ENCODE results near the gene SNX21. TPM values are rescaled to one million over a fixed set of nuclear protein-coding genes. Genes with fewer than 3 reads are reported as not detected.

The SNX21 gene
- total RNA-seq, 4 donors from 2014 or later: 36.7 to 222 (median 63.0) TPM

GRCh38 chr20:45874576-45874975 lies 41.0 kb downstream of the SNX21 start:
- in situ Hi-C loops (cut with MboI; ENCODE audit: low pct_ligation_motif_present in 1 of 4, low pct_unique_long_range_greater_than_20kb in 1 of 4, low sequenced_read_pairs in 3 of 4): no loop called here
- intact Hi-C loops (cut with DNase I; ENCODE audit: low total_unique reads): no loop called here

GRCh38 chr20:45878076-45878761 lies 44.6 kb downstream of the SNX21 start:
- H3K4me1 ChIP-seq: peaks cover 8 to 19% (median 12%) of the 10 kb centered on the region in 4 donors
- DNase-seq: no peak
- intact Hi-C loops (cut with DNase I; ENCODE audit: low total_unique reads) (no loop called here), in situ Hi-C loops (cut with MboI; ENCODE audit: low pct_ligation_motif_present in 1 of 4, low pct_unique_long_range_greater_than_20kb in 1 of 4, low sequenced_read_pairs in 3 of 4) (no loop called here)
- WGBS, 2 donors (ENCODE audit: low coverage in 1 of 2): 90% methylated on average over 13 of the region's 13 CpGs; no CpG with 5 or more reads in 1 of the 2 donors
- TF ChIP-seq EP300 (IDR thresholded peaks at IDR 0.05; ENCODE audit: low read depth): no peak
- TF ChIP-seq POLR2A (IDR thresholded peaks at IDR 0.05): no peak
- TF ChIP-seq CTCF (IDR thresholded peaks at IDR 0.05): no peak
- TF ChIP-seq POLR2AphosphoS5 (IDR thresholded peaks at IDR 0.05): no peak
- peaks cover 0 to 12% (median 4%) of the 10 kb centered on the region in 4 donors for H3K36me3 ChIP-seq
- no peaks in the 10 kb centered on the region for H3K9me3 ChIP-seq
- H3K4me3 ChIP-seq: no peak overlapping the region
- H3K27ac ChIP-seq: no peak overlapping the region
- H3K27me3 ChIP-seq: no peaks in the 10 kb centered on the region

More at GRCh38 chr20:45874576-45874975, 41.0 kb downstream of the SNX21 start:
- Histone ChIP-seq H3K9me3 (no peaks in the 10 kb centered on the region), H3K27ac (no peak overlapping the region), H3K36me3 (peaks cover 0 to 12% (median 2%) of the 10 kb centered on the region in 4 donors), H3K4me1 (no peaks in the 10 kb centered on the region), H3K27me3 (no peaks in the 10 kb centered on the region), H3K4me3 (no peak overlapping the region)
- DNase-seq: no peak
- 86 to 91% methylated on average over 4 of the region's 4 CpGs for WGBS, 2 donors (ENCODE audit: low coverage in 1 of 2)
- no peak for TF ChIP-seq POLR2AphosphoS5 (IDR thresholded peaks at IDR 0.05)
- no peak for TF ChIP-seq POLR2A (IDR thresholded peaks at IDR 0.05)
- no peak for TF ChIP-seq EP300 (IDR thresholded peaks at IDR 0.05; ENCODE audit: low read depth)
- no peak for TF ChIP-seq CTCF (IDR thresholded peaks at IDR 0.05)

GRCh38 chr20:45880988-45881788 lies 47.6 kb downstream of the SNX21 start, which contains the start of gene ZSWIM1:
TSS of gene ZSWIM1 (plus strand) at chr20:45881227. CDS start at chr20:45882593, 1,366 bp downstream.
- Histone ChIP-seq H3K9me3 (no peaks in the 10 kb centered on the region), H3K27me3 (no peaks in the 10 kb centered on the region), H3K4me3 (peak within 1 kb of the TSS; percentile 50 to 70 (median 56)), H3K4me1 (peaks cover 10 to 26% (median 14%) of the 10 kb centered on the region in 4 donors), H3K36me3 (peaks cover 0 to 12% (median 8%) of the 10 kb centered on the region in 4 donors), H3K27ac (peak within 1 kb of the TSS; percentile 88 to 89 (median 88))
- intact Hi-C loops (cut with DNase I; ENCODE audit: low total_unique reads): no loop called here
- 1% methylated on average over 13 to 23 of the region's 23 CpGs for WGBS, 2 donors (ENCODE audit: low coverage in 1 of 2)
- DNase-seq: peak; percentile 100
- in situ Hi-C loops (cut with MboI; ENCODE audit: low pct_ligation_motif_present in 1 of 4, low pct_unique_long_range_greater_than_20kb in 1 of 4, low sequenced_read_pairs in 3 of 4): no loop called here
- TF ChIP-seq EP300 (IDR thresholded peaks at IDR 0.05; ENCODE audit: low read depth): no peak
- TF ChIP-seq POLR2A (IDR thresholded peaks at IDR 0.05): peak; percentile 60
- TF ChIP-seq CTCF (IDR thresholded peaks at IDR 0.05): peak in 1 of 5 experiments; percentile 17
- peak; percentile 63 to 78 (median 75) for TF ChIP-seq POLR2AphosphoS5 (IDR thresholded peaks at IDR 0.05)

- H3K27me3 ChIP-seq: no peaks in the 10 kb centered on the region
- WGBS, 2 donors (ENCODE audit: low coverage in 1 of 2): 82 to 100% methylated on average over 2 to 4 of the region's 4 CpGs
- no peak for DNase-seq
- intact Hi-C loops (cut with DNase I; ENCODE audit: low total_unique reads): no loop called here
- in situ Hi-C loops (cut with MboI; ENCODE audit: low pct_ligation_motif_present in 1 of 4, low pct_unique_long_range_greater_than_20kb in 1 of 4, low sequenced_read_pairs in 3 of 4): no loop called here
- no peak overlapping the region for H3K27ac ChIP-seq
- no peak overlapping the region for H3K4me3 ChIP-seq
- H3K9me3 ChIP-seq: no peaks in the 10 kb centered on the region
- peaks cover 10 to 26% (median 14%) of the 10 kb centered on the region in 4 donors for H3K4me1 ChIP-seq
- peaks cover 0 to 11% (median 5%) of the 10 kb centered on the region in 4 donors for H3K36me3 ChIP-seq
- TF ChIP-seq POLR2AphosphoS5 (IDR thresholded peaks at IDR 0.05) (no peak), EP300 (IDR thresholded peaks at IDR 0.05; ENCODE audit: low read depth) (no peak), CTCF (IDR thresholded peaks at IDR 0.05) (no peak), POLR2A (IDR thresholded peaks at IDR 0.05) (no peak)
These were observed 49.0 kb downstream of the SNX21 start for GRCh38 chr20:45882469-45883099.
